IPS DF 19.7 (cell line): ENCODE measurements around the gene RBM47.
"Not testable (repeated sequence)": the region's sequence is repeated elsewhere in the genome, so short reads cannot be mapped to it uniquely, and the experiment has no call there.

Experiments
- DNase-seq: peaks from one replicate; pipeline ENCODE4 v3.0.0-alpha.2; 2013; ENCODE audit warnings: low read depth, low spot score

The RBM47 gene

GRCh38 chr4:40441430-40441829, 188.2 kb downstream of the RBM47 start:
- no peak for DNase-seq

GRCh38 chr4:40439519-40439918, 190.1 kb downstream of the RBM47 start:
- DNase-seq = no peak

- no peak for DNase-seq
Observed at GRCh38 chr4:40438384-40439026, 191.2 kb downstream of the RBM47 start.

- DNase-seq = no peak
Observed at GRCh38 chr4:40437741-40438383, 191.8 kb downstream of the RBM47 start.

- DNase-seq = not testable (repeated sequence)
Observed at GRCh38 chr4:40435306-40435705, 194.4 kb downstream of the RBM47 start.

- no peak for DNase-seq
Observed at GRCh38 chr4:40434126-40434687, 195.5 kb downstream of the RBM47 start.

- DNase-seq = no peak
Observed at GRCh38 chr4:40432504-40432903, 197.2 kb downstream of the RBM47 start.

GRCh38 chr4:40427871-40428270, 201.8 kb downstream of the RBM47 start:
- not testable (repeated sequence) for DNase-seq

GRCh38 chr4:40427128-40427527, 202.5 kb downstream of the RBM47 start:
- DNase-seq = no peak

- no peak for DNase-seq
Observed at GRCh38 chr4:40425799-40426574, 203.7 kb downstream of the RBM47 start.

- DNase-seq = no peak
Observed at GRCh38 chr4:40423735-40424134, 205.9 kb downstream of the RBM47 start.

GRCh38 chr4:40421839-40422708, 207.6 kb downstream of the RBM47 start:
- no peak for DNase-seq

GRCh38 chr4:40419231-40419912, 210.3 kb downstream of the RBM47 start:
- no peak for DNase-seq

GRCh38 chr4:40418430-40419230, 211.0 kb downstream of the RBM47 start:
- no peak for DNase-seq

- no peak for DNase-seq
Observed at GRCh38 chr4:40417941-40418340, 211.7 kb downstream of the RBM47 start.

GRCh38 chr4:40414673-40415072, 215.0 kb downstream of the RBM47 start:
- no peak for DNase-seq

- no peak for DNase-seq
Observed at GRCh38 chr4:40412866-40413795, 216.5 kb downstream of the RBM47 start.

GRCh38 chr4:40412388-40412787, 217.3 kb downstream of the RBM47 start:
- no peak for DNase-seq

GRCh38 chr4:40409835-40410234, 219.8 kb downstream of the RBM47 start:
- DNase-seq = no peak
